HG03196 (cell line): ENCODE results near the gene KCNF1.

Experiments
- ATAC-seq: cut with Tn5 transposase; IDR thresholded peaks from one replicate; pipeline ENCODE4 v1.9.1; 2021; ENCODE audit not compliant: unreplicated experiment

KCNF1 gene

DNA sequence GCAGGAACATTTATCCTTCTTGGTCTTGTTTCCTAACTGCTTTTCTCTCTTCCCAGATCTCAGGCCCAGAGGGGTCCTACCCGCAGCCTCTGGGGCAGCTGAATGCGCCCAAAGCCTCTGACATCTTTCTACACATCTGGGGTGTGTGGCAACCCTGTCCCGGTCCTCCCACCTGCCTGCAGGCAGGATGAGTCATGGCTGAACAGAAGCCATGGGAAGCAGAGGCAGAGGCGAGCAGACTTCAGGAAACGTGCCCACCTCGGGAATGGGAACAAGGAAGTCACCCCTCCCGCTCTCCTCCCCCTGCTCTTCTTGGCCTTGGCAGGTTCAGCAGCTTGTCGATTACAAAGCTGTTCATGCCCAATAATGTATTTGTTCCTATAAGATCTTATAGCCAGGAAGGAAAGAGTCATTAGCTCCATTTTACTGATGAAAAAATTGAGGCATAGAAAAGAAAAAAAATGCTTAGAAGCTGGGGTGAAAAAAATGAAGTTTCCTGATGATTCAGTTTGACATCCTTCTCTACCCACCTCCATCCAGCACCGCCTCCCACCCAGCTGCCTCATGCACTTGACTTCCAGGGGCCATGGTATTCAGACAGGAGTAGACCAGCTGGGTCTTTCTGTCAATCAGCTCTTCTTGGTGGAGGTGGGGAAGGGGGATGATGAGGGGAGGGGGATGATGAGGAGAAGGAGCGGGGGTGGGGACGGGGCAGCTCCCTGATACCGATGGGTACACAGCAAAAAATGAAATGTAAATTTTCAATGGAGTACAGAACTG, 10.4 kb upstream of the KCNF1 start:
- ATAC-seq: no peak

DNA sequence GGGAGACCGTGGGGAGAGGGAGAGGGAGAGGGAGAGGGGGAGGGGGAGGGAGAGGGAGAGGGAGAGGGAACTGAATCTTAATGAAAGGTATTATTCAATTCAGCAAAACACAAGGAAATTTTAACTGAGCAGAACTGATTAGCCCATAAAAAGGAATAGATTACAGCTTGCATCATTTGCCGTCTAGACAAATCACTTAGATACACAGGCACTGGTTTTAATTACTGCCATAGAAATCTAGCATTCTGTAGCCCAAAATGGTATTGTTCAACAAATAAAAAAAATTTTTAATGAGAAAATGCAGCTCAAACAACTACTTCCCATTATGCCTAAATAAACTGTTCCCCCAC, 7.9 kb upstream of the KCNF1 start:
- ATAC-seq: no peak

DNA sequence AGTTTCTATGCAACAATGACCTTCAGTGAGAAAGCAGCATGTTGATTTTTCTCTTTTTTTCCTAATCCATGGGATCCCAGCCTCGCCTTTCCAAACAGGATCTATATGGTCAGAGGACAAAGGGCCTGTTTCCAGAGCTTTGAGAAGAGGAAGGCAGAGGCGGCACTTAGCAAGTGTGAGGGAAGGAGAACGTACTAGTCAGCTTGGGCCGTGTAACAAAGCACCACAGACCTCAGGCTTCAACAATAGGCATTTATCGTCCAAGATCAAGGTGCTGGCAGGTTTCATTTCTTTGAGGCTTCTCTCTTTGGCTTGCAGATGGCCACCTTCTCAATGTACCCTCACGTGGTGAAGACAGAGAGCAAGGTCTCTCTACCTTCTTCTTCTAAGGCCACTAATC, 7.3 kb upstream of the KCNF1 start:
- no peak for ATAC-seq

DNA sequence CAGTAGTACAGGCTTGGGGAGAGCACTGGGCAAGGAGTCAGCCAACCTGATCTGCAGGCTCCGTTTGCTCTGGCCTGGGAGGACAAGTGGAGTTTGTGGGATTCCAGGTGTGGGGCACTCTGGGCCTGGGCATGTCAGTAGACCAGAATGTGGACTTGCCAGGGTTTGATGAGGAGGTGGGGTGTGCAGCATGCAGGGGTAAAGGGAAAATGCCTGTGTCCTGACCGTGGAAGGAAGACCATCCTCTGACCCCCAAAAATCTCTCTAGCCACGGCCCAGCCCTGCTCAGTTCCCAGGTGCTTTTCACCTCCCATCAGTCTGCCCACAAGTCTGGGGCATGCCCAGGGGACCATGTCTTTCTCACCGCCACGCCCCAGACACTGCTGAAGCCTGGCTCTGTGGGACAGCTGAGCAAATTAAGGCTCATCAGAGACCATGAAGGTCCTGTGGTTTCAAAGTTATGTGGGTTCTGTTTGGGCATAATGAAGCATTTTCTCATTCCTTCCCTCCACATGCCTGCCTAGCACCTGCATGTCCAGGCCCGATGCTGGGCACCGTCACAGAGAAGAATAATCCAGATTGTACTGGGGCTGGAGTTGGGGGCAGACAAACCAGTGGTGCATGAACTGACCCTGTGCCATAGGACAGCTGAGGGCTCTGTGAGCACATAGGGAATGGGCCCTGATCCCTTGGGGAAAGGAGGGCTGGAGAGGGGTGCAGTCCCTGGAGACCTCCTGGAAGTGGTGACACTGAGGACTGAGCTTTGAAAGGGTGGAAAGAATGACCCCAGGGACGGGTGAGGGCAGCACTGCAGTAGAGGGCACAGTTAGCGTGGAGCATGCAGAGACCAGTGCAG, 6.5 kb upstream of the KCNF1 start:
- ATAC-seq: no peak

DNA sequence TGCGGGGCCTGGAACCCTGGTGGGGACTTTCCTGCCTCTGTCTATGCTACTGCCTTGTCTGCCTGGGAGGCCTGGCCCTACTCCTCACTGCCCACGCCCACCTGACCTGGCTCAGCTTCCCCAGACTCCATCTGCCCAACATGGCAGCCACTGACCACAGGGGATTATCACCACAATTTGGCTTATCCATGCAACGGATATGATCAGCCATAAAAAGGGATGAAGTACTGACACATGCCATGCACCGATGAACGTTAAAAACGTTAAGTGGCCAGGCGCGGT, 5.9 kb upstream of the KCNF1 start:
- no peak for ATAC-seq

DNA sequence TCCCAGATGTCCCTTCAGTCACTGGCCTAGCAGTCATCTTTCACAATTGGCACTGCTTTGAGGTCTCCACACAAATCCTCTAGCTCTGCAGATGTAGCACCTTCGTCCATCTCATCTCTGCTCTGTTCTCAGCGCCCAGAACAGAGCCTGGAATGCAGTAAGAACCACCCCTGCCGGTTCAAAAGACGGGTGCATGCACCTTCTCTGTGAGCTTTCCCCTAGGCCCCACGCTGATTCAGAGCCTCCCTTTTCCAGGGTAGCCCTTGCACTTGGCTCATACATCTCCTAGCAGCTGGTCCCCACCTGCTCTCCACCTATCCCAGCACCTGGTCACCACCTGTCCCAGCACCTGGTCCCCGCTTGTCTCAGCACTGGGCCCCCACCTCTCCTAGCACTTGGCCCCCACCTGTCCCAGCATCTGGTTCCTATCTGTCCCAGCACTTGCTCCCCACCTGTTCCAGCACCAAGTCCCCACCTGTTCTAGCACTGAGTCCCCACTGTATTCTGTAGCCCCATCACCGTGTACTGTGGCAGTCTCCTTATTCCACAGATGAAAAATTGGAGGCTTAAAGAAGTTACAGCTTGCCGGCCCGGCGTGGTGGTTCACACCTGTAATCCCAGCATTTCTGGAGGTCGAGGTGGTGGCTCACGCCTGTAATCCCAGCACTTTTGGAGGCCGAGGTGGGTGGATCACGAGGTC, 4.7 kb upstream of the KCNF1 start:
- ATAC-seq: no peak

DNA sequence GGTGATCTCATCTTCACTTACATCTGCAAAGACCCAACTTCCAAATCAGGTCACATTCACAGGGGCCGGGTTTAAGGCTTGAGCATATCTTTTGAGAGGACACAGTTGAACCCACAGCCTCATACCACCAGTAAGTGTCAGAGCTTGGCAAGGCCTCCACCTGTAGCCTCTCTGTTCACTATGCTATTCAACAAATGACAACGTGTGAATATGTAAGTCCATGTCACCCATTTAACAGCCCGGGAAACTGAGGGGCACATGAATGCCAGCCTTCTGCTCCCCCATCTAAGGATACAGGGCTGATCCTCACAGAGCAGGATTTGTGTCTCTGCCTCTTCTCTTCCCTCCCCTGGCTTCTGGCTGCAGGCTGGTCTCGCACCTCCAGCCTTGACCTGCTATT, 3.5 kb upstream of the KCNF1 start:
- no peak for ATAC-seq

DNA sequence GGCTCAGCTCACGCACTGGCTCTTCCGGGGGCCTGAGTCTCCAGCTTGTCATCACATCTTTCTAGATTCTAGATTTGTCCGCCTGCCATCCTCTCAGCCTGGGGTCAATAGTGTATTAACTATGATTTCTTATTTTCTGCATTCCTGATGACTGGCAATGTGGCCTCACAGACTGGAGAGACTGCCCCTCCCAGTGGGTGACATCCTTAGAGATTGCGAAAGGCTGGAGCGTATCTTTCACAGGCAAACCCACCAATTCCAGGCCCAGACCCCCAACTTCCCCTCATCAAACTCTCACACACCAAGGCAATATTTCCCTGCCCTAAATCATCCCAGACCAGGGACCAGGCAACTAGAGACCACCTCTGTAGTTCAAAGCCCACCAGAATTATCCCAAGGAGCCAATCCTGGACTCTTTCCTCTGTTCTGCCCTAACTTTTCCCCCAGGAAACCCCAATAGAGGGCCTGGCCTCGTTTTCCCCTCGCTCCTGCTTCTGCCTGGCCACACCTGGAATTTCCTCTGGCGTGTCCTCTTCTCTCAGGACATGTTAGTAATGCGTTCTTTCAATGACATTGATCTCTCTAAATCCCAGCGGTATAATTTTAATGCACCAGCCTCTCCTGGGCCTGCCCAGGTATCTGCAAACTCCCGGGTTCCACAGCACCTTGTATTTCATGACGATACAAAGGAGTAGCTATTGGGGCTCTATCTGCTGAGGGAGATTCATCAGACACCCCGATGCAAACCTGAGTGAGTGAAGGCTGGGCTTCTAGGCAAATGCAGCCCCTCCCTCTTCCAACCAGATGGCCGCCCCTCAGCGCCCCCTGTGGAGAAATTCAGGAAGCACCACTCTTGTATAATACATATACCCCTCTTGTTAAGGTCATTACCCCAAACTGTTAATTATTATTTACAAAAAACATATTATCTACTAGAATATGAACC, 2.4 kb upstream of the KCNF1 start:
- ATAC-seq: no peak

DNA sequence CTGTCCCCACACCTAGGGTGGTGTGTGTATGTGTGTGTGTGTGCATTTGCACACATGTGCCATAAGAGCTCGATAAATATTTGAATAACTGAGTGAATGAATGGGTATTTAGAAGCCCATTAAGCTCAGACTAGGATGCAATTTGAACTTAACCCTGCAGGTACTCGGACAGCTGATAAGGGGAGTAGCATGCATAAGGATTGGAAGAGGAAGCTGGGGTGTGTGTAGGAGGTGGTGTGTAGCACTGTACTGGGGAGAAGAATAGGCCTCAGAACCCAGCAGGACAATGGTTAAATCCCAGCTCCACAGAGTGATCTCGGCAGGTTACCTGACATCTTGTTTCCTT, 1.8 kb upstream of the KCNF1 start:
- no peak for ATAC-seq

DNA sequence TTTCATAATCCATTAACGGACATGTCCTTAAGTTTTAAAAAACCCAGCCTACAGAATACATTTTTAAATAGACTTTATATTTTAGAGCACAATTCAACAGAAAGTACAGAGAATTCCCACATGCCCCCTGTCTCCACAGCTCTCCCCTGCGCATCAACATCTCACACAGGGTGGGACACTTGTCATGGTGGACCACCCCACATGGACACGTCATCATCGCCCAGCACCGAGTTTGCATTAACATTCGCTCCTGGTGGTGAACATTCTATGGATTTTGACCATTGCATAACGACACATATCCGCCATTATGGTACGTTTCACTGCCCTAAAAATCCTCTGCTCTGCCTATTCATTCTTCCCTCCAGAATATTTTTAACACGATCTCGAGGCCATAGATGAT, 1.1 kb upstream of the KCNF1 start:
- ATAC-seq: no peak

DNA sequence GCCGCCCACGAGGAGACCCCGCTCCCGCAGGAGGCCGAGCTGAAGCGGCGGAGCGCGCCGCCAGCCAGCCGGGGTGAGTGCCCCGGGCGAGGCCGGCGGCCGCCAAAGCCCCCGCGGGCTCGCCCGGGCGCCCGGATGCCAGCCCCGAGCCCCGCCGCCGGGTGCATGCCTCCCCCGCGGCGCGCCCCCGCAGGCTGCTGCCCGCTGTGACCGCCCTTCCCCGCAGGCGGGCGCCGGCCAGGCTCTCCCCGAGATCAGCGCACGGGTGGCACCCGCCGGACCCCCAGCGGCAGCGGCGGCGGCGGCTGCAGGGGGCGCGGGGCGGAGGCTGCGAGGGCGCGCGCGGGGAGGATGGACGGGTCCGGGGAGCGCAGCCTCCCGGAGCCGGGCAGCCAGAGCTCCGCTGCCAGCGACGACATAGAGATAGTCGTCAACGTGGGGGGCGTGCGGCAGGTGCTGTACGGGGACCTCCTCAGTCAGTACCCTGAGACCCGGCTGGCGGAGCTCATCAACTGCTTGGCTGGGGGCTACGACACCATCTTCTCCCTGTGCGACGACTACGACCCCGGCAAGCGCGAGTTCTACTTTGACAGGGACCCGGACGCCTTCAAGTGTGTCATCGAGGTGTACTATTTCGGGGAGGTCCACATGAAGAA, 470 bp downstream of the KCNF1 start:
- ATAC-seq: no peak

DNA sequence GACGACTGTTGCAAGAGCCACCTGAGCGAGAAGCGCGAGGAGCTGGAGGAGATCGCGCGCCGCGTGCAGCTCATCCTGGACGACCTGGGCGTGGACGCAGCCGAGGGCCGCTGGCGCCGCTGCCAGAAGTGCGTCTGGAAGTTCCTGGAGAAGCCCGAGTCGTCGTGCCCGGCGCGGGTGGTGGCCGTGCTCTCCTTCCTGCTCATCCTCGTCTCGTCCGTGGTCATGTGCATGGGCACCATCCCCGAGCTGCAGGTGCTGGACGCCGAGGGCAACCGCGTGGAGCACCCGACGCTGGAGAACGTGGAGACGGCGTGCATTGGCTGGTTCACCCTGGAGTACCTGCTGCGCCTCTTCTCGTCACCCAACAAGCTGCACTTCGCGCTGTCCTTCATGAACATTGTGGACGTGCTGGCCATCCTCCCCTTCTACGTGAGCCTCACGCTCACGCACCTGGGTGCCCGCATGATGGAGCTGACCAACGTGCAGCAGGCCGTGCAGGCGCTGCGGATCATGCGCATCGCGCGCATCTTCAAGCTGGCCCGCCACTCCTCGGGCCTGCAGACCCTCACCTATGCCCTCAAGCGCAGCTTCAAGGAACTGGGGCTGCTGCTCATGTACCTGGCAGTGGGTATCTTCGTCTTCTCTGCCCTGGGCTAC, 1.2 kb downstream of the KCNF1 start:
- ATAC-seq: no peak

DNA sequence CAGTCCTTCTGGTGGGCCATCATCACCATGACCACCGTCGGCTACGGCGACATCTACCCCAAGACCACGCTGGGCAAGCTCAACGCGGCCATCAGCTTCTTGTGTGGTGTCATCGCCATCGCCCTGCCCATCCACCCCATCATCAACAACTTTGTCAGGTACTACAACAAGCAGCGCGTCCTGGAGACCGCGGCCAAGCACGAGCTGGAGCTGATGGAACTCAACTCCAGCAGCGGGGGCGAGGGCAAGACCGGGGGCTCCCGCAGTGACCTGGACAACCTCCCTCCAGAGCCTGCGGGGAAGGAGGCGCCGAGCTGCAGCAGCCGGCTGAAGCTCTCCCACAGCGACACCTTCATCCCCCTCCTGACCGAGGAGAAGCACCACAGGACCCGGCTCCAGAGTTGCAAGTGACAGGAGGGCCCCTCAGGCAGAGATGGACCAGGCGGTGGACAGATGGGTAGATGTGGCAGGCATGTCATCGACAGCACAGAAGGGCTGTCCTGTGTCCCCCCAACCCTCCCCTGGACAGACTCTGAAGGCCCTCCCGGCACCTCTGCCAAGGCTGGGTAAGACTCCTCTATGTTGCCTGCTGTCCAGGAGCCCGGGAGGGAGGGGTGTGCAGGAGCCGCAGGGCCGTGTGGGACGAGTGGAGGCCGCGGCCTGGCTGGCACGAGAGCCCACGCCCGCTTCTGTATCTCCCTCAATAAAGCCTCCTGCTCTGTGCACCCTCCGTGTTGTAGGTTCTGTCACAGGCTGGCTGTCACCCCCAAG, 2.0 kb downstream of the KCNF1 start:
- ATAC-seq: no peak

DNA sequence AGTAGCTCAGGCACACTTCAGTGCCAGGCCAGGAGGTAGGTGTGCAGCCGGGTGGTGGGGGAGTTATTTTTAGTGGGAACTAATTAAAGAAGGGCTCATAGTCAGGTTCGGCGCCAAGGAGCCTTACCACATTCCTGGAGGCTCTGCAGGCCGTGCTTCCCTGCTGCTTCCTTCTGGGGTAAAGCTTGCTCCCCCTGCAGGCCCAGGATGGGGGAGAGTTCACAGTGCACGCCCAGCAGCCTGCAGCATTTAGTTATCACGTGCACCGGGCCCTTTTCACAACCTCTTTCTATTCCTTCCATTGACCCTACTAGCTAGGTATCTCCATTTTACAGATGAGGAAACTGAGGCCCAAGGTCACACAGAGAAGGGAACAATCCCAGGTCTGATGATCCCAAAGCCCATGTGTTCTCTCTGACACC, 2.5 kb downstream of the KCNF1 start:
- ATAC-seq: no peak

DNA sequence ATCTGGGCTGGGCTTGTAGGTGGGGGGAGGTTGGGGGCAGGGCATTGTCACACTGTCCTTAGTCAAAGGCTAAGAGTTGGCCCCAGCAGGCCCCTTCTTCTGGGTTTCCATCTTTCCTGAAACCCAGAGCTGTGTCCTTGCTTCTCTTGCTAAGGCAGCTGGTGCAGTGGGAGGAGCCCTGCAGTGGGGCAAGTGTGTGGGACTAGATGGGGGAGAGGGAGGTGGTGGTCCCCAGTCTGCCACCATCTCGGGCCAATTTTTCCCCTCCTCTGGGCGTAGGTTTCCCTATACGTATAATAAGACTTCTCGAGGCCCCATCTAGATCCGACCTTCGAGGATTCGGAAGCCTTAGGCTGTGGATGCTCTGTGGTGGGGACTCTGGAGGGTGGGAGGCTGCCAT, 3.5 kb downstream of the KCNF1 start:
- ATAC-seq: no peak

DNA sequence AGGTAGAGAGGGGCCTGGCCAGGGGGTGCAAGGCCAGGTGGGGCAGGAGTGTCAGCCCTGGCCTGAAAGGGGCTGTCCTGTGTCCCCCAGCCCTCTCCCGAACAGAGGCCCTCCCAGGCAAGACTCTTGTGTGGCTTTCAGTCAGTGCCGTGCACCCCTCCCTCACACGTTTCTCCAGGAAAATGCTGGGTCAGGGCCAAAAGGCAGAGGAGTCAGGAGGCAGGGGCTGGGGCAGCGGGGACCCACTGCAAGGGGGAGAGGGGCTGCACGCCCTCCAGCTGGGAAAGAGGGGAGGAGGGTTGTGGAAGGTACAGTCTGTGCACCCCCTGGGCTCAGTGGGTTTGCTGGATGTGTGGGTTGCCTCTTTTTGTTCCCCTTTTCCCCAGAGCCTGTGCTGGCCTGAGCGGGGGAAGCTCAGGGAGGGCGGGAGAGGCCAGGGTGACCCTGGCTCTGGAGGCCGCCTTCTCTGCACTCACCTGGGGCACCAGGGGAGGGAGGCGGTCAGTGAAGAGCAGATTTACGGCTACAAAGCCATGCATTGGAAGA, 4.1 kb downstream of the KCNF1 start:
- no peak for ATAC-seq

DNA sequence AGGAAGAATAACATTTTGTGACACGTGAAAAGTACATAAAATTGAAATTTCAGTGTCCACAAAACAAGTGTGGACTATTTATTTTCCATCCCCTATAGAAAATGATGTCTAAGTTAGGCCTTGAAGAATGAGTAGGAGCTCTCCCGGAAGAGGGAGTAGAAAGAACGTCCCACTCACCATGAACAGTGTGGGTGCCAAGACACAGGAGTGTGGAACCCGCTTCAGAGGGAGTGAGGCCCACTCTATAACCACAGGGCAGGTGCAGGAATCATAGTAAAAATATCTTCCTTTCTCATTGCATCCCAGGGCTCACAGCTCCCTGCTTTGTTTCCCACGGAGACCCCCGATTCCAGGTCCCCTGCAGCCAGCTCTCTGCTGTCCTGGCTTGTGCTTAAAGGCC, 5.2 kb downstream of the KCNF1 start:
- ATAC-seq: no peak

DNA sequence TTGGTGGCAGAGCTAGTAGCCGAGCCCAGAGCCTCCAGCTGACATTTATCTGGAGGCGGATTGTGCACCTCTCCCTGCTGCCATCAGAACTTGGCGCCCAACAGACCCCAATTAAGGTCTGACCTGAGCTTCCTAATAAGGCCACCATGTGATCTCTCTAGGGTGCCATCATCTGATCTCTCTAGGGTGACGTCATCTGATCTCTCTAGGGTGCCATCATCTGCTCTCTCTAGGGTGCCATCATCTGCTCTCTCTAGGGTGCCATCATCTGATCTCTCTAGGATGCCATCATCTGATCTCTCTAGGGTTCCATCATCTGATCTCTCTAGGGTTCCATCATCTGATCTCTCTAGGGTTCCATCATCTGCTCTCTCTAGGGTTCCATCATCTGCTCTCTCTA, 6.2 kb downstream of the KCNF1 start:
- ATAC-seq: no peak
